ENCODE results near the gene HNRNPA1L2.
"Not testable (repeated sequence)": the region's sequence is repeated elsewhere in the genome, so short reads cannot be mapped to it uniquely, and the experiment has no call there.

HNRNPA1L2 gene

GRCh38 chr13:52642131-52642530, at the start of gene HNRNPA1L2:
TSS of gene HNRNPA1L2 (plus strand) at chr13:52642431. CDS start at chr13:52642493, 62 bp downstream.
- DNase-seq = no peak

- not testable (repeated sequence) for DNase-seq
Observed at GRCh38 chr13:52593175-52593574, 49.1 kb upstream of the HNRNPA1L2 start.

GRCh38 chr13:52593812-52594211, 48.4 kb upstream of the HNRNPA1L2 start:
- not testable (repeated sequence) for DNase-seq

- not testable (repeated sequence) for DNase-seq
Observed at GRCh38 chr13:52594295-52594694, 47.9 kb upstream of the HNRNPA1L2 start.

- no peak for DNase-seq
Observed at GRCh38 chr13:52597676-52598075, 44.6 kb upstream of the HNRNPA1L2 start.

GRCh38 chr13:52599037-52599847, 43.0 kb upstream of the HNRNPA1L2 start:
- DNase-seq = no peak

GRCh38 chr13:52599848-52600603, 42.2 kb upstream of the HNRNPA1L2 start:
- no peak for DNase-seq

GRCh38 chr13:52600666-52601065, 41.6 kb upstream of the HNRNPA1L2 start:
- DNase-seq = no peak

- DNase-seq = not testable (repeated sequence)
Observed at GRCh38 chr13:52603316-52603715, 38.9 kb upstream of the HNRNPA1L2 start.

GRCh38 chr13:52606126-52606525, 36.1 kb upstream of the HNRNPA1L2 start:
- DNase-seq = not testable (repeated sequence)

GRCh38 chr13:52606795-52607194, 35.4 kb upstream of the HNRNPA1L2 start:
- DNase-seq = not testable (repeated sequence)

GRCh38 chr13:52608184-52608583, 34.0 kb upstream of the HNRNPA1L2 start:
- not testable (repeated sequence) for DNase-seq

- not testable (repeated sequence) for DNase-seq
Observed at GRCh38 chr13:52609013-52609606, 33.1 kb upstream of the HNRNPA1L2 start.

GRCh38 chr13:52610158-52610557, 32.1 kb upstream of the HNRNPA1L2 start:
- DNase-seq = not testable (repeated sequence)

GRCh38 chr13:52615134-52615801, 27.0 kb upstream of the HNRNPA1L2 start:
- no peak for DNase-seq

GRCh38 chr13:52615812-52616211, 26.4 kb upstream of the HNRNPA1L2 start:
- DNase-seq = no peak

- peak; percentile 64 to 67 (median 65) for DNase-seq
Observed at GRCh38 chr13:52617070-52618060, 24.9 kb upstream of the HNRNPA1L2 start.

- DNase-seq = not testable (repeated sequence)
Observed at GRCh38 chr13:52631083-52631690, 11.0 kb upstream of the HNRNPA1L2 start.

- no peak for DNase-seq
Observed at GRCh38 chr13:52638666-52639328, 3.4 kb upstream of the HNRNPA1L2 start.

GRCh38 chr13:52644108-52644507, 1.9 kb downstream of the HNRNPA1L2 start:
- no peak for DNase-seq

- no peak for DNase-seq
Observed at GRCh38 chr13:52646967-52647366, 4.7 kb downstream of the HNRNPA1L2 start.

All from activated CD4-positive, CD25-positive, alpha-beta regulatory T cell (primary cell).